ENCODE data around the gene PNPLA6.

DNA sequence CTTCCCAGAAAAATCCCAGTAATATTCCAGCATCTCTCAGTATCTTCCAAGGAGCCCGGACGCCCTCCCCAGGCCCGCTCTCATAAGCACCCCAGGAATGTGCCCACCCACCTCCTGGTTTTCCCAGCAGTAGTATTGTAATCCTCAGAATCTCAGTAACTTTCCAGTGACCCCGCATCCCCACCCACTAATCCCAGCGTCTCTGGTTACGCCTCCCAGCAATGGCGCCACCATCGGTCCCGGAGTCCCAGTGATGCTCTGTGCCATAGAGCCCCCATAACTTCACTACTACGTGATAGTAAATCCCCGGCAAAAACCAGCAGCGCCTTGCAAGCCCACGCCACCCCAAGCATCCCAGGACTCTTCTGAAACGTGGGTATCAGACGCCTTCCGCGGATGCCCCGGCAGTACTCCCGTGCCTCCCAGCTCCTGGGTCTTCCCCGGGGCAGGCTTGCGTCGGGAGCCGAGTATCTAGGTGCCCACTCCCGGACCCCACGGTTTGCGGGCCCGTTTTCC, 928 bp upstream of the PNPLA6 start:
- TF ChIP-seq CTCF (IDR thresholded peaks at IDR 0.05; ENCODE audit: low read depth, low read length) (peak; percentile 25; the same call in 1 of the 2 replicates), EZH2phosphoT487 (IDR thresholded peaks at IDR 0.05; ENCODE audit: low read depth) (no peak)
